ENCODE results near the gene KCTD13. TPM values are rescaled to one million over a fixed set of nuclear protein-coding genes. Genes with fewer than 3 reads are reported as not detected.

KCTD13 gene
- total RNA-seq, 1 experiment from 2014 or later, result 14.9 TPM

GRCh38 chr16:29909391-29909790 is 16.6 kb downstream of the KCTD13 start:
- no TSS peak for BruUV-seq (replicated peaks)

GRCh38 chr16:29908719-29909220 is 17.3 kb downstream of the KCTD13 start:
- no peak overlapping the region for H3K27ac Mint-ChIP-seq (ENCODE audit: unreplicated experiment)
- H3K36me3 Mint-ChIP-seq (ENCODE audit: insufficient read depth, unreplicated experiment), result peaks cover 6% of the 10 kb centered on the region
- H3K4me1 ChIP-seq, result no peaks in the 10 kb centered on the region
- H3K36me3 ChIP-seq (ENCODE audit: control insufficient read depth, insufficient read depth, low read length), result no peaks in the 10 kb centered on the region
- no peaks in the 10 kb centered on the region for H3K27me3 ChIP-seq (replicated peaks; ENCODE audit: control insufficient read depth, insufficient read depth, low read length)
- no TSS peak for BruUV-seq (replicated peaks)
- H3K4me3 Mint-ChIP-seq (ENCODE audit: unreplicated experiment), result no peak overlapping the region
- intact Hi-C loops (cut with micrococcal nuclease; ENCODE audit: unreplicated experiment), result no loop called here
- DNase-seq, result no peak
- CTCF ChIA-PET, result interaction anchor here (0.6 kb wide), 1 partner anchor 45 kb away, joined by 3 read pairs; no protein-coding TSS in a partner anchor
- no peak for TF ChIP-seq CTCF (IDR thresholded peaks at IDR 0.05; ENCODE audit: insufficient read depth in 1 of 2, low read depth in 1 of 2, low read length in 1 of 2, severe bottlenecking in 1 of 2, unreplicated experiment in 1 of 2)
- H3K27me3 Mint-ChIP-seq (ENCODE audit: insufficient read depth, unreplicated experiment), result no peaks in the 10 kb centered on the region
- H3K9me3 ChIP-seq, result no peaks in the 10 kb centered on the region
- POLR2A ChIA-PET, result interaction anchor here (0.5 to 0.7 kb wide), 2 partner anchors 9 to 272 kb away, joined by 3 to 6 read pairs; partner anchors contain the start of gene SEZ6L2
- H3K4me1 Mint-ChIP-seq (ENCODE audit: low read depth, unreplicated experiment), result no peaks in the 10 kb centered on the region
- H3K4me3 ChIP-seq (ENCODE audit: low read depth, low read length), result no peak overlapping the region
- no peaks in the 10 kb centered on the region for H3K9me3 Mint-ChIP-seq (ENCODE audit: unreplicated experiment)

More at GRCh38 chr16:29909391-29909790, 16.6 kb downstream of the KCTD13 start:
- Mint-ChIP-seq H3K9me3 (ENCODE audit: unreplicated experiment) (no peaks in the 10 kb centered on the region), H3K36me3 (ENCODE audit: insufficient read depth, unreplicated experiment) (peaks cover 6% of the 10 kb centered on the region), H3K27me3 (ENCODE audit: insufficient read depth, unreplicated experiment) (no peaks in the 10 kb centered on the region), H3K27ac (ENCODE audit: unreplicated experiment) (no peak overlapping the region), H3K4me3 (ENCODE audit: unreplicated experiment) (no peak overlapping the region), H3K4me1 (ENCODE audit: low read depth, unreplicated experiment) (no peaks in the 10 kb centered on the region)
- ChIA-PET POLR2A (interaction anchor here (0.7 kb wide), 1 partner anchor 10 kb away, joined by 3 read pairs; the partner anchor contains the start of gene SEZ6L2), CTCF (interaction anchor here (0.6 kb wide), 1 partner anchor 46 kb away, joined by 3 read pairs; no protein-coding TSS in a partner anchor)
- Histone ChIP-seq H3K4me3 (ENCODE audit: low read depth, low read length) (no peak overlapping the region), H3K27me3 (replicated peaks; ENCODE audit: control insufficient read depth, insufficient read depth, low read length) (no peaks in the 10 kb centered on the region), H3K36me3 (ENCODE audit: control insufficient read depth, insufficient read depth, low read length) (no peaks in the 10 kb centered on the region), H3K9me3 (no peaks in the 10 kb centered on the region), H3K4me1 (no peaks in the 10 kb centered on the region)
- DNase-seq, result no peak
- intact Hi-C loops (cut with micrococcal nuclease; ENCODE audit: unreplicated experiment), result no loop called here
- TF ChIP-seq CTCF (IDR thresholded peaks at IDR 0.05; ENCODE audit: insufficient read depth in 1 of 2, low read depth in 1 of 2, low read length in 1 of 2, severe bottlenecking in 1 of 2, unreplicated experiment in 1 of 2), result no peak

- intact Hi-C loops (cut with micrococcal nuclease; ENCODE audit: unreplicated experiment), result no loop called here
- H3K4me1 ChIP-seq, result no peaks in the 10 kb centered on the region
- ChIA-PET CTCF (no interaction called here), POLR2A (interaction anchor here (0.5 kb wide), 1 partner anchor 273 kb away, joined by 6 read pairs; no protein-coding TSS in a partner anchor)
- H3K27me3 ChIP-seq (replicated peaks; ENCODE audit: control insufficient read depth, insufficient read depth, low read length), result no peaks in the 10 kb centered on the region
- Mint-ChIP-seq H3K36me3 (ENCODE audit: insufficient read depth, unreplicated experiment) (peaks cover 12% of the 10 kb centered on the region), H3K27ac (ENCODE audit: unreplicated experiment) (no peak overlapping the region), H3K9me3 (ENCODE audit: unreplicated experiment) (no peaks in the 10 kb centered on the region), H3K4me1 (ENCODE audit: low read depth, unreplicated experiment) (no peaks in the 10 kb centered on the region), H3K4me3 (ENCODE audit: unreplicated experiment) (no peak overlapping the region), H3K27me3 (ENCODE audit: insufficient read depth, unreplicated experiment) (no peaks in the 10 kb centered on the region)
- no peak for TF ChIP-seq CTCF (IDR thresholded peaks at IDR 0.05; ENCODE audit: insufficient read depth in 1 of 2, low read depth in 1 of 2, low read length in 1 of 2, severe bottlenecking in 1 of 2, unreplicated experiment in 1 of 2)
- no peak overlapping the region for H3K4me3 ChIP-seq (ENCODE audit: low read depth, low read length)
- no peak for DNase-seq
- H3K36me3 ChIP-seq (ENCODE audit: control insufficient read depth, insufficient read depth, low read length), result no peaks in the 10 kb centered on the region
- no peaks in the 10 kb centered on the region for H3K9me3 ChIP-seq
- BruUV-seq (replicated peaks), result no TSS peak
Observed at GRCh38 chr16:29907973-29908372, 18.1 kb downstream of the KCTD13 start.
